ENCODE measurements around the gene ESRRG. TPM values are rescaled to one million over a fixed set of nuclear protein-coding genes. Genes with fewer than 3 reads are reported as not detected.
"Not testable (repeated sequence)": the region's sequence is repeated elsewhere in the genome, so short reads cannot be mapped to it uniquely, and the experiment has no call there.

Gene ESRRG
- total and polyA plus RNA-seq, 2 experiments from 2014 or later = 1.2 to 1.7 TPM

- TF ChIP-seq ZNF114 (CRISPR knock-in tag; IDR thresholded peaks at IDR 0.05) = no peak
These were observed 17.6 kb downstream of the ESRRG start (continued) for GRCh38 chr1:216705676-216706075.

GRCh38 chr1:216704065-216704464 is 19.2 kb downstream of the ESRRG start:
- not testable (repeated sequence) for H4K20me1 ChIP-seq (replicated peaks; ENCODE audit: insufficient read depth); H2AFZ ChIP-seq; H3K4me1 ChIP-seq (ENCODE audit: insufficient read depth); ATAC-seq; H3K27me3 Mint-ChIP-seq (ENCODE audit: insufficient read depth, low read depth, poor library complexity); H3K27ac Mint-ChIP-seq; H3K9me2 ChIP-seq (ENCODE audit: insufficient read depth); H3K27me3 ChIP-seq (ENCODE audit: insufficient read depth); DNase-seq (ENCODE audit: low spot score); H3K27ac ChIP-seq (ENCODE audit: low read depth); H3F3A ChIP-seq (replicated peaks; ENCODE audit: low read depth); H3K9me3 Mint-ChIP-seq; H3K36me3 Mint-ChIP-seq (ENCODE audit: low read depth); H3K4me3 Mint-ChIP-seq; H3K36me3 ChIP-seq (ENCODE audit: insufficient read depth); H3K79me2 ChIP-seq (replicated peaks; ENCODE audit: insufficient read depth); H3K4me3 ChIP-seq; H3K4me2 ChIP-seq
- peaks cover 18% of the 10 kb centered on the region for H3K4me1 Mint-ChIP-seq

DNA sequence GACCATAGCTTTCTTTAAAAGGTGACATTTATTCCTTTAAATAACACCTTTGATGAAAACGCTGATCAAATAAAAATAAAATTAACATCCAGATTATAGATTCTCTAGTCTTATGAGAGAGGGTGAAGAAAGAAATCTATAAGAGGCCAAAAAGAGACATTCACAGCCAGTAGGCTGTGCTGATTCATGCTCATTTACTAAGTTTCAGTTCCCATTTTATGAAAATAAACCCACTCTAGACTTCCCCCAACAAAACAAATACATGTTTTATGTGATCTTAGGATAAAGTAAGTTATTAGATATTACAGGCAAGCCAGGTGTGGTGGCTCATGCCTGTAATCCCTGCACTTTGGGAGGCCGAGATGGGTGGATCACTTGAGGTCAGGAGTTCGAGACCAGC is 21.1 kb downstream of the ESRRG start:
- Mint-ChIP-seq H3K27me3 (ENCODE audit: insufficient read depth, low read depth, poor library complexity) (no peaks in the 10 kb centered on the region), H3K9me3 (no peaks in the 10 kb centered on the region), H3K36me3 (ENCODE audit: low read depth) (no peaks in the 10 kb centered on the region), H3K27ac (no peak overlapping the region), H3K4me1 (peaks cover 18% of the 10 kb centered on the region), H3K4me3 (no peak overlapping the region)
- Histone ChIP-seq H2AFZ (no peak overlapping the region), H3K4me3 (no peak overlapping the region), H3K4me1 (ENCODE audit: insufficient read depth) (0 out of 2 replicates have a peak, but pooled peaks cover 8% of the 10 kb centered on the region), H3K36me3 (ENCODE audit: insufficient read depth) (no peaks in the 10 kb centered on the region), H3K4me2 (no peak overlapping the region), H3K27me3 (ENCODE audit: insufficient read depth) (no peaks in the 10 kb centered on the region), H4K20me1 (replicated peaks; ENCODE audit: insufficient read depth) (no peaks in the 10 kb centered on the region), H3K9me2 (ENCODE audit: insufficient read depth) (no peaks in the 10 kb centered on the region), H3F3A (replicated peaks; ENCODE audit: low read depth) (no peaks in the 10 kb centered on the region), H3K27ac (ENCODE audit: low read depth) (no peak overlapping the region), H3K79me2 (replicated peaks; ENCODE audit: insufficient read depth) (no peaks in the 10 kb centered on the region)
- TF ChIP-seq CREB1 (CRISPR knock-in tag; IDR thresholded peaks at IDR 0.05; ENCODE audit: low read depth) = no peak
- no peak for TF ChIP-seq ZNF331 (CRISPR knock-in tag; IDR thresholded peaks at IDR 0.05; ENCODE audit: low read depth)
- no peak for DNase-seq (ENCODE audit: low spot score)
- ATAC-seq = no peak

DNA sequence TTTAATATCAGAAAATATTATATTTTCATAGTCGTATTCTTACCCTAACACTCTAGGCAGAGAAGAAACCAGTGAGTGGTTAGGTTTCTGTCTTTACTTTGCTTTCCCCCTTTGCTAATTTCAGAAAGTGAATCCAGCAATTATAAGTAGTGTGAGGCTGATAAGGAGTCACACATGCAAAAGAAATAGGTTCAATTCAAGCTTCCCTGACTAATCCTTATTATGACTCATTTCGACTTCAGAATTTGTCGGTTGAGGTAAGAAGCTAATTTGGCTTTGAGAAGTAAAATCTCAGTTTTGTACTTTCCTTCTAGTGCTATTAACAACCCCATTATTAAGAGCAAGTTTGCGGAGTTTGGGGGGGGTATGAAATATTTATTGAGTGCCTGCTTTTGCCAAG is 22.4 kb downstream of the ESRRG start:
- no peaks in the 10 kb centered on the region for H3K9me3 Mint-ChIP-seq
- DNase-seq (ENCODE audit: low spot score) (no peak), ATAC-seq (no peak)
- Histone ChIP-seq H4K20me1 (replicated peaks; ENCODE audit: insufficient read depth) (no peaks in the 10 kb centered on the region), H3F3A (replicated peaks; ENCODE audit: low read depth) (no peaks in the 10 kb centered on the region), H3K4me1 (ENCODE audit: insufficient read depth) (0 out of 2 replicates have a peak, but pooled peaks cover 3% of the 10 kb centered on the region), H3K27me3 (ENCODE audit: insufficient read depth) (no peaks in the 10 kb centered on the region), H3K79me2 (replicated peaks; ENCODE audit: insufficient read depth) (no peaks in the 10 kb centered on the region), H3K27ac (ENCODE audit: low read depth) (no peak overlapping the region), H3K4me2 (no peak overlapping the region), H3K9me2 (ENCODE audit: insufficient read depth) (no peaks in the 10 kb centered on the region), H3K36me3 (ENCODE audit: insufficient read depth) (no peaks in the 10 kb centered on the region), H3K4me3 (no peak overlapping the region), H2AFZ (no peak overlapping the region)
- H3K4me3 Mint-ChIP-seq = no peak overlapping the region
- TF ChIP-seq EZH2phosphoT487 (IDR thresholded peaks at IDR 0.05; ENCODE audit: unreplicated experiment) = no peak
- TF ChIP-seq EZH2 (IDR thresholded peaks at IDR 0.05; ENCODE audit: low read depth, unreplicated experiment) = no peak
- no peak for TF ChIP-seq ZNF114 (CRISPR knock-in tag; IDR thresholded peaks at IDR 0.05)
- TF ChIP-seq REST (IDR thresholded peaks at IDR 0.05; ENCODE audit: unreplicated experiment) = no peak
- no peak for TF ChIP-seq JUNB (IDR thresholded peaks at IDR 0.05; ENCODE audit: unreplicated experiment)
- H3K27ac Mint-ChIP-seq = no peak overlapping the region; the same call in 1 of the 2 replicates
- no peaks in the 10 kb centered on the region for H3K27me3 Mint-ChIP-seq (ENCODE audit: insufficient read depth, low read depth, poor library complexity)
- peaks cover 14% of the 10 kb centered on the region for H3K4me1 Mint-ChIP-seq
- H3K36me3 Mint-ChIP-seq (ENCODE audit: low read depth) = no peaks in the 10 kb centered on the region

All from GM23338 (cell line).